H9 (cell line): Measurements from ENCODE around the gene ZNF142. TPM values are rescaled to one million over a fixed set of nuclear protein-coding genes. Genes with fewer than 3 reads are reported as not detected.

Source experiments
- DNase-seq: peaks from one replicate; pipeline ENCODE4 v3.0.0-alpha.2; 2017
- H2AFZ ChIP-seq: one replicate; pipeline ENCODE4 v1.6.1; 2013; ENCODE audit warnings: mild to moderate bottlenecking, low read length, control low read depth, moderate library complexity
- H2AK5ac ChIP-seq: 2 replicates; pipeline ENCODE4 v1.6.1; 2013; ENCODE audit warnings: low read length, control low read depth, mixed read lengths; ENCODE audit not compliant: insufficient read length
- H2BK120ac ChIP-seq: one replicate; pipeline ENCODE4 v1.6.1; 2013; ENCODE audit warnings: low read depth, mild to moderate bottlenecking, low read length, control low read depth, inconsistent platforms; ENCODE audit not compliant: poor library complexity, severe bottlenecking
- H2BK12ac ChIP-seq: 2 replicates; pipeline ENCODE4 v1.6.1; 2013; ENCODE audit warnings: low read length, control low read depth, mixed read lengths, low read depth; ENCODE audit not compliant: insufficient read length
- H2BK15ac ChIP-seq: 2 replicates; pipeline ENCODE4 v1.6.1; 2013; ENCODE audit warnings: low read depth, low read length, control low read depth
- H2BK20ac ChIP-seq: one replicate; pipeline ENCODE4 v1.6.1; 2013; ENCODE audit warnings: low read depth, mild to moderate bottlenecking, low read length, control low read depth, inconsistent platforms; ENCODE audit not compliant: poor library complexity, severe bottlenecking
- H2BK5ac ChIP-seq: 2 replicates; pipeline ENCODE4 v1.6.1; 2013; ENCODE audit warnings: low read length, control low read depth, mixed read lengths; ENCODE audit not compliant: insufficient read length
- H3K14ac ChIP-seq: 2 replicates; pipeline ENCODE4 v1.6.1; 2013; ENCODE audit warnings: low read length, control low read depth; ENCODE audit not compliant: insufficient read depth
- H3K18ac ChIP-seq: 2 replicates; pipeline ENCODE4 v1.6.1; 2013; ENCODE audit warnings: low read depth, mild to moderate bottlenecking, mixed read lengths, low read length, control low read depth; ENCODE audit not compliant: insufficient read length
- H3K23ac ChIP-seq: 2 replicates; pipeline ENCODE4 v1.6.1; 2013; ENCODE audit warnings: low read length, control low read depth, mixed read lengths, low read depth; ENCODE audit not compliant: insufficient read length
- H3K23me2 ChIP-seq: 2 replicates; pipeline ENCODE4 v1.6.1; 2013; ENCODE audit warnings: low read depth, mild to moderate bottlenecking, mixed read lengths, low read length, control low read depth; ENCODE audit not compliant: insufficient read length, poor library complexity, severe bottlenecking
- H3K27ac ChIP-seq: 2 replicates; pipeline ENCODE4 v1.5.1; 2013; ENCODE audit warnings: low read length, control low read depth, mixed read lengths, low read depth; ENCODE audit not compliant: insufficient read length
- H3K27me3 ChIP-seq: 2 replicates; pipeline ENCODE4 v1.6.1; 2013; ENCODE audit warnings: low read length, control low read depth, inconsistent platforms; ENCODE audit not compliant: insufficient read depth
- H3K4ac ChIP-seq: 2 replicates; pipeline ENCODE4 v1.6.1; 2013; ENCODE audit warnings: low read depth, mild to moderate bottlenecking, control low read depth, inconsistent platforms, low read length, moderate library complexity
- H3K4me1 ChIP-seq: 2 replicates; pipeline ENCODE4 v1.6.1; 2013; ENCODE audit warnings: low read length, control low read depth, inconsistent platforms; ENCODE audit not compliant: insufficient read depth
- H3K4me2 ChIP-seq: 2 replicates; pipeline ENCODE4 v1.6.1; 2013; ENCODE audit warnings: low read length, control low read depth, mixed read lengths; ENCODE audit not compliant: insufficient read length, insufficient read depth
- H3K56ac ChIP-seq: 2 replicates; pipeline ENCODE4 v1.6.1; 2013; ENCODE audit warnings: low read depth, mild to moderate bottlenecking, mixed read lengths, low read length, control low read depth; ENCODE audit not compliant: insufficient read length
- H3K79me1 ChIP-seq: 2 replicates; pipeline ENCODE4 v1.6.1; 2013; ENCODE audit warnings: low read depth, mild to moderate bottlenecking, moderate library complexity, low read length, control low read depth, inconsistent platforms; ENCODE audit not compliant: insufficient read depth, poor library complexity, severe bottlenecking
- H3K79me2 ChIP-seq: 2 replicates; pipeline ENCODE4 v1.6.1; 2013; ENCODE audit warnings: low read length, control low read depth, inconsistent platforms; ENCODE audit not compliant: insufficient read depth
- H3K9ac ChIP-seq: 2 replicates; pipeline ENCODE4 v1.6.1; 2013; ENCODE audit warnings: low read length, control low read depth, mixed read lengths; ENCODE audit not compliant: insufficient read length; ENCODE audit errors: extremely low read depth
- H3K9me3 ChIP-seq: one replicate; pipeline ENCODE4 v1.6.1; 2013; ENCODE audit warnings: low read depth, low read length, inconsistent platforms; ENCODE audit not compliant: control insufficient read depth
- H3T11ph ChIP-seq: one replicate; pipeline ENCODE4 v1.6.1; 2013; ENCODE audit warnings: mild to moderate bottlenecking, low read length, control low read depth, inconsistent platforms
- H4K20me1 ChIP-seq: one replicate; pipeline ENCODE4 v1.6.1; 2013; ENCODE audit not compliant: control insufficient read depth, insufficient read length, insufficient read depth
- H4K5ac ChIP-seq: 2 replicates; pipeline ENCODE4 v1.6.1; 2013; ENCODE audit warnings: low read depth, mild to moderate bottlenecking, mixed read lengths, low read length, control low read depth; ENCODE audit not compliant: insufficient read length
- H4K8ac ChIP-seq: replicated peaks from 2 replicates; pipeline ENCODE4 v1.6.1; 2013; ENCODE audit warnings: low read length, control low read depth, mixed read lengths, low read depth; ENCODE audit not compliant: insufficient read length
- H4K91ac ChIP-seq: 2 replicates; pipeline ENCODE4 v1.6.1; 2013; ENCODE audit warnings: low read depth, mild to moderate bottlenecking, moderate library complexity, mixed read lengths, low read length, control low read depth; ENCODE audit not compliant: insufficient read length
- H3K27ac Mint-ChIP-seq, 3 experiments: 2 replicates in 2 of 3; 3 replicates in 1 of 3; pipeline ENCODE4 v1.8.0; 2020 to 2021; ENCODE audit warnings: mixed read lengths in 3 of 3, mild to moderate bottlenecking in 1 of 3, moderate library complexity in 1 of 3
- H3K27me3 Mint-ChIP-seq: 2 replicates; pipeline ENCODE4 v1.8.0; 2021; ENCODE audit warnings: low read depth, mild to moderate bottlenecking, moderate library complexity, mixed read lengths
- H3K36me3 Mint-ChIP-seq, 3 experiments: 2 replicates in 2 of 3; 3 replicates in 1 of 3; pipeline ENCODE4 v1.8.0; 2020 to 2021; ENCODE audit warnings: low read depth in 3 of 3, mixed read lengths in 3 of 3; ENCODE audit not compliant: insufficient read depth in 1 of 3
- H3K4me1 Mint-ChIP-seq, 2 experiments: 2 replicates each; pipeline ENCODE4 v1.8.0; 2020; ENCODE audit warnings: mixed read lengths in 2 of 2
- H3K4me3 Mint-ChIP-seq, 2 experiments: 2 replicates in 1 of 2; 3 replicates in 1 of 2; pipeline ENCODE4 v1.8.0; 2020 to 2021; ENCODE audit warnings: mild to moderate bottlenecking in 2 of 2, mixed read lengths in 2 of 2, moderate library complexity in 1 of 2
- H3K9me3 Mint-ChIP-seq, 2 experiments: 2 replicates in 1 of 2; 3 replicates in 1 of 2; pipeline ENCODE4 v1.8.0; 2020; ENCODE audit warnings: mild to moderate bottlenecking in 2 of 2, mixed read lengths in 2 of 2, moderate library complexity in 1 of 2
- CTCF ChIP-seq: fragments of 200-600 bp; sonication (generic); conservative IDR thresholded peaks from 3 replicates; pipeline ENCODE4 v1.8.0; 2021; ENCODE audit warnings: antibody characterized with exemption, mild to moderate bottlenecking
- WGBS: extraction: QIAGEN DNeasy Blood & Tissue Kit; methylation state at CpG from one replicate; pipeline ENCODE4 v1.1.7; 2013; ENCODE audit warnings: missing lambda C conversion rate, low lambda C conversion rate, mixed read lengths; ENCODE audit not compliant: insufficient read length; ENCODE audit errors: extremely low coverage; 5-methylcytosine and 5-hydroxymethylcytosine counted together
- total RNA-seq: library from RNA; stranded (reverse); gene quantifications from 2 replicates; pipeline ENCODE4 v1.2.1, GENCODE V29; 2021

The ZNF142 gene
- total RNA-seq, 1 experiment from 2014 or later, result 43.4 TPM

- H2BK20ac ChIP-seq, result no peak overlapping the region
- H3K18ac ChIP-seq, result no peak overlapping the region
- no peak overlapping the region for H2BK120ac ChIP-seq
- no peaks in the 10 kb centered on the region for H3K9me3 Mint-ChIP-seq
- H3K4me1 ChIP-seq, result no peaks in the 10 kb centered on the region
- H4K5ac ChIP-seq, result no peak overlapping the region
- H2BK5ac ChIP-seq, result no peak overlapping the region
- no CpG with 5 or more reads among the region's 10 CpGs for WGBS
- no peaks in the 10 kb centered on the region for H3K23me2 ChIP-seq
- TF ChIP-seq CTCF, result no peak
- H3K36me3 Mint-ChIP-seq, result peaks cover 42 to 77% (median 77%) of the 10 kb centered on the region in 3 experiments; a peak in 6 of 7 replicates
- H3K27ac Mint-ChIP-seq, result no peak overlapping the region; a peak in 1 of 7 replicates
- no peak overlapping the region for H2AK5ac ChIP-seq
- no peak overlapping the region for H3K14ac ChIP-seq
- no peak for DNase-seq
- H2BK15ac ChIP-seq, result no peak overlapping the region
- no peak overlapping the region for H2AFZ ChIP-seq
- no peak overlapping the region for H4K8ac ChIP-seq
- no peak overlapping the region for H4K91ac ChIP-seq
- no peaks in the 10 kb centered on the region for H3K79me1 ChIP-seq
- no peak overlapping the region for H3K56ac ChIP-seq
- H3K23ac ChIP-seq, result no peak overlapping the region
- H3K9me3 ChIP-seq, result no peaks in the 10 kb centered on the region
- no peak overlapping the region for H2BK12ac ChIP-seq
- H3K4me1 Mint-ChIP-seq, result no peaks in the 10 kb centered on the region
- H4K20me1 ChIP-seq, result no peaks in the 10 kb centered on the region
- H3K27me3 Mint-ChIP-seq, result no peaks in the 10 kb centered on the region
- H3T11ph ChIP-seq, result no peak overlapping the region
- no peak overlapping the region for H3K4me3 Mint-ChIP-seq
- no peak overlapping the region for H3K27ac ChIP-seq
- H3K9ac ChIP-seq, result no peak overlapping the region
- no peak overlapping the region for H3K4me2 ChIP-seq
- H3K27me3 ChIP-seq, result no peaks in the 10 kb centered on the region
- H3K4ac ChIP-seq, result no peak overlapping the region
- no peaks in the 10 kb centered on the region for H3K79me2 ChIP-seq
These were observed 15.6 kb downstream of the ZNF142 start for GRCh38 chr2:218643751-218644310.
